Large intestine (tissue), 3 donors: ENCODE measurements around the gene MEPE. TPM values are rescaled to one million over a fixed set of nuclear protein-coding genes. Genes with fewer than 3 reads are reported as not detected.
"Not testable (repeated sequence)": the region's sequence is repeated elsewhere in the genome, so short reads cannot be mapped to it uniquely, and the experiment has no call there.

Source experiments
- DNase-seq, 2 donors: peaks; one replicate each; pipeline versions ENCODE4 v3.0.0 to v3.0.0-alpha.2; 2013
- H3K27ac ChIP-seq: one replicate; pipeline ENCODE4 v1.5.1; 2013; ENCODE audit warnings: low read length
- H3K27me3 ChIP-seq: 2 replicates; pipeline ENCODE4 v1.6.1; 2013; ENCODE audit warnings: low read length; ENCODE audit not compliant: control insufficient read depth, insufficient read depth
- H3K36me3 ChIP-seq: 2 replicates; pipeline ENCODE4 v1.6.1; 2013; ENCODE audit warnings: low read length; ENCODE audit not compliant: control insufficient read depth, insufficient read depth
- H3K4me1 ChIP-seq: one replicate; pipeline ENCODE4 v1.6.1; 2013; ENCODE audit warnings: low read length; ENCODE audit not compliant: control insufficient read depth, insufficient read depth
- H3K4me3 ChIP-seq: one replicate; pipeline ENCODE4 v1.5.1; 2013; ENCODE audit warnings: low read length
- H3K9me3 ChIP-seq: one replicate; pipeline ENCODE4 v1.6.1; 2013; ENCODE audit warnings: mild to moderate bottlenecking, low read depth, low read length, moderate library complexity; ENCODE audit not compliant: control insufficient read depth
- WGBS: methylation state at CpG from one replicate; pipeline ENCODE4 v1.1.5; 2013; ENCODE audit warnings: low lambda C conversion rate; ENCODE audit not compliant: insufficient coverage; 5-methylcytosine and 5-hydroxymethylcytosine counted together
- polyA plus RNA-seq: library from polyadenylated mRNA; unstranded; fragments of 120-200 nt; gene quantifications from one replicate; pipeline ENCODE4 v1.2.1, GENCODE V29; 2013

MEPE gene
- polyA plus RNA-seq, 1 donor = not detected

DNA sequence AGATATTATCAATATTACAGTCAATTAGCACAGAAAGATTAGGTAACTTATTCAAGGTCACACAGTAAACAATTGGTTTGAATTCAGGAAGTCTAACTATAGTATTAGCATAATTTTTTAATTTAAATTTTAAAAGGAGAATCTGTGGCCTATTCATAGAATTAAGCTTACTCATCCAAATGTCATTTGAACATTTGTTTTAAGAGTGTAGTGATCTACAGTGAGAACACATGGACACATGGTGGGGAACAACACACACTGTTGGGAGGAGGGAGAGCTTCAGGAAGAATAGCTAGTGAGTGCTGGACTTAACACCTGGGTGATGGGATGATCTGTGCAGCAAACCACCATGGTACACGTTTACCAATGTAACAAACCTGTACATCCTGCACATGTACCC is 48.3 kb downstream of the MEPE start:
- Histone ChIP-seq H3K4me3 (no peak overlapping the region), H3K4me1 (no peaks in the 10 kb centered on the region), H3K9me3 (no peaks in the 10 kb centered on the region), H3K36me3 (no peaks in the 10 kb centered on the region), H3K27me3 (no peaks in the 10 kb centered on the region), H3K27ac (no peak overlapping the region)
- no CpG with 5 or more reads among the region's 1 CpG for WGBS
- DNase-seq = no peak

DNA sequence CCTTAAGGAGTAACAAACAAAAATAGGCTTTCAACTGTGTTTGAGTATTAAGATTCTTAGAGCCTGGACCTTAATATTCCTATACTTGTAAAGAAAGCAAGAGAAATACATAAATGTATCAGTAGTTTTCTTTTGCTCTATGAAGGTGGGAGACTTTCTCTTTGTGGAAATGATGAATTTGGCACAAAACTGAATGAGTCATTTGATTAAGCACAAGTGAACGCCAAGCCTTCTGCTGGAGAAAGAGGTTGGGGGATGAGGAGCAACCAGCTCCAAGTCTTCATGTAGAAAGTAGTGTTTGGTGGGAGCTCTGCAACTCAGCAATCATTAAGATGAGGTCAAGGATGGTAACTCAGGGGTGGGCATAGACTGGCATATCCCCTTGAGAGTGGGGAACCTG is 49.6 kb downstream of the MEPE start:
- Histone ChIP-seq H3K9me3 (no peaks in the 10 kb centered on the region), H3K27ac (no peak overlapping the region), H3K4me3 (no peak overlapping the region), H3K4me1 (no peaks in the 10 kb centered on the region), H3K27me3 (no peaks in the 10 kb centered on the region), H3K36me3 (no peaks in the 10 kb centered on the region)
- DNase-seq = no peak
- WGBS = 86% methylated on average over 1 of the region's 1 CpG

DNA sequence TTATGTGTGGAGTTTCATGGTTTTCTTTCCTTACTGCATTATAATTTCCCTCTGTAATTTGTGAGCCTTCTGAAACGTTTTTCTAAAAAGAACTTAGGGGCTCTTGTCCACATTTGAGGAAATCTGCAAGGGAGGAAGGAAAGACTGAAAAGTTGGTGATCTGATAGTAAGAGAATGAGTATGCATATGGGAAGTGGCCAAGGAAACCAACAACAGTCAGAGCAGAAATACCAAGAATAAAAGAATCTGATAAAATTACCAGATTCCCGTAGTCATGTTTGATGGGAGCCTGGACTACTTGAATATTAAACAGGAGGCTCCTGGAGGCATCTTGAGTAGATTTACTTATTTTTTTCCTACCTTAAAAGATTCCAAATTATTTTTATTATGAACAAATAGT is 50.1 kb downstream of the MEPE start:
- H3K36me3 ChIP-seq = no peaks in the 10 kb centered on the region
- no peaks in the 10 kb centered on the region for H3K4me1 ChIP-seq
- DNase-seq = no peak
- H3K27me3 ChIP-seq = no peaks in the 10 kb centered on the region
- no peak overlapping the region for H3K27ac ChIP-seq
- no peaks in the 10 kb centered on the region for H3K9me3 ChIP-seq
- WGBS = 43% methylated on average over 1 of the region's 2 CpGs
- no peak overlapping the region for H3K4me3 ChIP-seq

DNA sequence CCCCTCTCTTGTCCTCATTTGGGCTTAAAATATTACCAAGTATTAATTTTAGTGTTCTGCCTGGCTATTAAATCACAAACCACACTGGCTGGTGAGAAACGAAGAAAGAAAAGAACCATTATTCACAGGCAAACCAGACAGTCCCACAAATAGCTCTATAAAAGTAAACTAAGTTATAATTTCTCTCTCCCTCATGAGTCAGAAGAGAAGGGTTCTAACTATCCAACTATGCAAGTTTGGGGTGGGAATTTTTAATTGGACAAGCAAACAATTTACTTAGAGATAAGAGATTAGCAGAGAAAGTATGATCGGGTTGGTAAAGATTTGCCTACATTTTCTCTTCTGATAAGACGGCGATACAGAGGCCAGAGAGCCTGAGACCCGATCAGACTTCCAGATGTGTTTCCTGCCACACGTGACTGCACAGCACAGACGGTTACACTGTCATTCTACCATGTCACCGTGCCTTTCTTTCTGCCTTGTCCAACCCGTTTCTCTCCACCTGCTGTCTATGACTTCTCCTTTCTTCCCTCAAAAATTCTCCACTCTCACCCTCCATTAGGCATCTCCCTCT is 52.3 kb downstream of the MEPE start:
- 31% methylated on average over 4 of the region's 9 CpGs for WGBS
- Histone ChIP-seq H3K4me1 (no peaks in the 10 kb centered on the region), H3K9me3 (no peaks in the 10 kb centered on the region), H3K36me3 (no peaks in the 10 kb centered on the region), H3K27ac (no peak overlapping the region), H3K27me3 (no peaks in the 10 kb centered on the region), H3K4me3 (no peak overlapping the region)
- no peak for DNase-seq

DNA sequence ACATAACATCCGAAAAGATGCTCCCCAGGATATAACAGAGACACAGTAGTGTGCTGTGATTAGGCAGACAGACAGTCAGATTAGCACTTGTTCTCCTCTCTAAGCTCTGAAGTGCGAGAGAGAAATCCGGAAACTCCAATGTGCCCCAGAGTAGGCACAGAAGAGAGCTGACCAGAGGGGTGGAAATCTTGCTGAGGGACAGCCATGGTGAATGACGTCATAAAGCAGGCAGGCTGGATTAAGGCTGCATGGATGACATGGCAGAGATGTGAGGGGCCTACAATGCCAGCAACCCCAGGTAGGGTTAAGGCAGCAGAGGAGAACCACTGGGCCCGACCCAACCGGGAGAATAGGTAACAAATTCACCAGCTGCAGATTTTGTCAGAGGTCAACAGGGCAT is 53.3 kb downstream of the MEPE start:
- H3K36me3 ChIP-seq = no peaks in the 10 kb centered on the region
- H3K27ac ChIP-seq = no peak overlapping the region

DNA sequence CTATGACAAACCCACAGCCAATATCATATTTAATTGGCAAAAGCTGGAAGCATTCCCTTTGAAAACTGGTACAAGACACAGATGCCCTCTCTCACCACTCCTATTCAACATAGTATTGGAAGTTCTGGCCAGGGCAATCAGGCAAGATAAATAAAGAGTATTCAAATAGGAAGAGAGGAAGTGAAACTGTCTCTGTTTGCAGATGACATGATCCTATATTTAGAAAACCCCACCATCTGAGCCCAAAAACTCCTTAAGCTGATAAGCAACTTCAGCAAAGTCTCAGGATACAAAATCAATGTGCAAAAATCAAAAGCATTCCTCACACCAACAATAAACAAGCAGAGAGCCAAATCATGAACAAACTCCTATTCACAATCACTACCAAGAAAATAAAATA is 58.0 kb downstream of the MEPE start:
- DNase-seq, H3K4me3 ChIP-seq, H3K9me3 ChIP-seq, H3K27me3 ChIP-seq, H3K4me1 ChIP-seq, H3K27ac ChIP-seq, H3K36me3 ChIP-seq: not testable (repeated sequence)

More for the DNA sequence above, 53.3 kb downstream of the MEPE start:
- Histone ChIP-seq H3K4me1 (no peaks in the 10 kb centered on the region), H3K4me3 (no peak overlapping the region), H3K27me3 (no peaks in the 10 kb centered on the region), H3K9me3 (no peaks in the 10 kb centered on the region)
- WGBS = no CpG with 5 or more reads among the region's 6 CpGs
- DNase-seq = no peak

DNA sequence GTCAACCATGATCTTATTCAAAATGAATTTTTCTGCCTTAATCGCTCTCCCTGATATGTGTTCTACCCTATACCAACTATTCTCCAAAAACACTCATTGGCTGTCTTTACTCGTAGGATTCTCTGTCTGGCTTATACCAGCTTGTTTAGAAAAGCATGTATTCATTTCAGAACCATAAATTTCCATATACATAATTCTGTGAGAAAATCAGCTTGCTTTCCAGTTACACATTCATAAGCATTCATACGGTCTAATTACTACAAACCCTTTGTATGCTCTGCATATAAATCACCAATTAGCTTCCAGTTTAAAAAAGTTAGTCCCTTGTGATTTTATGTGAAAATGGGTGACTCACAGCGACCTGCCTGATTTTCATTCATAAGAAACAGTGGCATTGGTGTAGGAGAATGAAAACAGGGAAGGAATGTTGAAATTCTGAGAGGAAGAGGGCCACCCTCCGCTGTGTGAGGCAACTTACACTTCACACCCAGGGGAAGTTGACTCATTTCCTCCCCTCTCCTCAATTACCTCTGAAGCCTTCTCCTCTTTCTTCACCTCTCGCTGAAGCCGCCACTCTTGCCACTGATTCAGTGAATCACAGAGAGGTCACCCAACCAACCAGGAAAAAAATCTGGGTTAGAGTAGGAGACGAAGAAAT is 63.3 kb downstream of the MEPE start:
- no peak overlapping the region for H3K27ac ChIP-seq
- WGBS = 63% methylated on average over 4 of the region's 8 CpGs
- no peak for DNase-seq

More for the DNA sequence above, 63.3 kb downstream of the MEPE start:
- Histone ChIP-seq H3K27me3 (no peaks in the 10 kb centered on the region), H3K4me1 (no peaks in the 10 kb centered on the region), H3K36me3 (no peaks in the 10 kb centered on the region), H3K9me3 (no peaks in the 10 kb centered on the region), H3K4me3 (no peak overlapping the region)

Other genes with a start within 250 kb of the MEPE start
- 0.01 TPM for gene DSPP, start 224.4 kb upstream of the MEPE start, polyA plus RNA-seq
- gene DMP1, start 182.7 kb upstream of the MEPE start, polyA plus RNA-seq = not detected
- gene IBSP, start 33.4 kb upstream of the MEPE start, polyA plus RNA-seq = 0.03 TPM
- gene SPP1, start 142.7 kb downstream of the MEPE start, polyA plus RNA-seq = 65.6 TPM
- gene PKD2, start 174.7 kb downstream of the MEPE start, polyA plus RNA-seq = 31.2 TPM